HCT116 (cell line): ENCODE results near the gene PISD. TPM values are rescaled to one million over a fixed set of nuclear protein-coding genes. Genes with fewer than 3 reads are reported as not detected.

Experiments used
- ATAC-seq: fragments of 200-7000 bp; cut with Tn5 transposase; 2 replicates; pipeline ENCODE4 v1.9.1; 2020; ENCODE audit warnings: mild to moderate bottlenecking, moderate library complexity
- BruUV-seq: library from RNA; stranded (reverse); fragments of 400-500 nt; replicated peaks from 2 replicates; lab custom pipeline; 2021; lab: Mats Ljungman, UMichigan
- CTCF ChIA-PET: fragments of 300-600 bp; sonication (Branson Sonifier 250); formaldehyde crosslinking; loops from one replicate; lab custom pipeline; 2021; ENCODE audit warnings: antibody characterized with exemption; lab: Charles Lee
- POLR2A ChIA-PET: fragments of 300-600, 350-600 bp; sonication (Branson Sonifier 250); formaldehyde crosslinking; loops from one replicate; lab custom pipeline; 2021; ENCODE audit warnings: antibody characterized with exemption; lab: Charles Lee
- RAD21 ChIA-PET, 2 experiments: fragments of 300-600 bp; sonication (Branson Sonifier 250); formaldehyde crosslinking; loops; one replicate each; lab custom pipeline; 2023; ENCODE audit warnings: low total read pairs in 2 of 2; ENCODE audit not compliant: uncharacterized antibody in 2 of 2, unreplicated experiment in 2 of 2, low non-redundant PET in 1 of 2; lab: Charles Lee
- DNase-seq: peaks from one replicate; pipeline ENCODE4 v3.0.0-alpha.2; 2010; ENCODE audit warnings: low read depth, low spot score
- H2AFZ ChIP-seq: fragments of 200-600 bp; shearing (Covaris generic), sonication (generic); 2 replicates; pipeline ENCODE4 v1.6.1; 2017; ENCODE audit warnings: low read depth, mixed run types, mixed read lengths, antibody characterized with exemption, low read length; ENCODE audit not compliant: poor library complexity, severe bottlenecking
- H3K27ac ChIP-seq: 2 replicates; pipeline ENCODE4 v1.5.1; 2012; ENCODE audit warnings: low read depth, low read length
- H3K27me3 ChIP-seq: fragments of 200-600 bp; sonication (generic); 2 replicates; pipeline ENCODE4 v1.6.1; 2016; ENCODE audit warnings: mixed run types, low read length, mixed read lengths; ENCODE audit not compliant: insufficient read depth
- H3K36me3 ChIP-seq, 2 experiments: fragments of 200-500 bp in 1 of 2; fragments of 200-600 bp in 1 of 2; sonication (Bioruptor generic) in 1 of 2; sonication (generic) in 1 of 2; 2 replicates each; pipeline versions ENCODE4 v1.5.1 to v1.6.1; 2014 to 2016; ENCODE audit warnings: low read length in 2 of 2, inconsistent platforms in 1 of 2, mixed read lengths in 1 of 2, mixed run types in 1 of 2; ENCODE audit not compliant: insufficient read depth in 2 of 2, control insufficient read depth in 1 of 2
- H3K4me1 ChIP-seq, 2 experiments: fragments of 200-600 bp in 1 of 2; sonication (generic) in 1 of 2; 2 replicates each; pipeline versions ENCODE4 v1.5.1 to v1.6.1; 2012 to 2017; ENCODE audit warnings: low read length in 2 of 2, inconsistent platforms in 1 of 2, mild to moderate bottlenecking in 1 of 2, mixed read lengths in 1 of 2, mixed run types in 1 of 2, moderate library complexity in 1 of 2; ENCODE audit not compliant: insufficient read depth in 2 of 2, control insufficient read depth in 1 of 2
- H3K4me2 ChIP-seq: fragments of 200-600 bp; sonication (generic); 2 replicates; pipeline ENCODE4 v1.6.1; 2017; ENCODE audit warnings: mixed run types, low read length, mixed read lengths
- H3K4me3 ChIP-seq, 2 experiments: fragments of 200-600 bp in 1 of 2; sonication (generic) in 1 of 2; replicated peaks in 1 of 2; 2 replicates each; pipeline ENCODE4 v1.5.1; 2011 to 2016; ENCODE audit warnings: low read length in 2 of 2, control low read depth in 1 of 2, low read depth in 1 of 2, mild to moderate bottlenecking in 1 of 2, mixed read lengths in 1 of 2, mixed run types in 1 of 2
- H3K79me2 ChIP-seq: fragments of 200-600 bp; sonication (generic); 2 replicates; pipeline ENCODE4 v1.6.1; 2017; ENCODE audit warnings: mild to moderate bottlenecking, mixed run types, low read length, moderate library complexity, mixed read lengths; ENCODE audit not compliant: insufficient read depth
- H3K9ac ChIP-seq: fragments of 200-600 bp; sonication (generic); 2 replicates; pipeline ENCODE4 v1.6.1; 2016; ENCODE audit warnings: low read length, mixed read lengths
- H3K9me2 ChIP-seq: fragments of 200-600 bp; sonication (generic), shearing (Covaris generic); 2 replicates; pipeline ENCODE4 v1.6.1; 2017; ENCODE audit warnings: mixed run types, mild to moderate bottlenecking, moderate library complexity; ENCODE audit not compliant: insufficient read depth
- H3K9me3 ChIP-seq, 2 experiments: fragments of 200-500 bp in 1 of 2; fragments of 200-600 bp in 1 of 2; sonication (Bioruptor generic) in 1 of 2; sonication (generic) in 1 of 2; 2 replicates each; pipeline ENCODE4 v1.6.1; 2014 to 2017; ENCODE audit warnings: low read length in 2 of 2, mixed read lengths in 2 of 2, inconsistent platforms in 1 of 2, low read depth in 1 of 2, mild to moderate bottlenecking in 1 of 2, mixed run types in 1 of 2, moderate library complexity in 1 of 2; ENCODE audit not compliant: control insufficient read depth in 1 of 2, insufficient read depth in 1 of 2
- H4K20me1 ChIP-seq: fragments of 200-600 bp; sonication (generic), shearing (Covaris generic); 2 replicates; pipeline ENCODE4 v1.6.1; 2017; ENCODE audit warnings: mixed run types, mild to moderate bottlenecking, moderate library complexity; ENCODE audit not compliant: insufficient read depth
- ATF3 ChIP-seq: IDR thresholded peaks from 2 replicates; pipeline ENCODE4 v1.6.1; 2012
- CBX3 ChIP-seq: IDR thresholded peaks from 2 replicates; pipeline ENCODE4 v1.6.1; 2012; ENCODE audit warnings: low read depth
- CEBPB ChIP-seq: IDR thresholded peaks from 2 replicates; pipeline ENCODE4 v1.6.1; 2012; ENCODE audit warnings: low read depth
- CTCF ChIP-seq, 3 experiments: fragments of 200-600 bp in 1 of 3; sonication (generic) in 1 of 3; IDR thresholded peaks in 2 of 3; conservative IDR thresholded peaks in 1 of 3; 2 replicates each; pipeline ENCODE4 v1.5.1; 2012 to 2017; ENCODE audit warnings: low read depth in 2 of 3, low read length in 2 of 3, antibody characterized with exemption in 1 of 3, borderline replicate concordance in 1 of 3, control low read depth in 1 of 3, mild to moderate bottlenecking in 1 of 3, mixed read lengths in 1 of 3, mixed run types in 1 of 3, moderate library complexity in 1 of 3; ENCODE audit not compliant: insufficient read depth in 1 of 3
- ELF1 ChIP-seq: IDR thresholded peaks from 2 replicates; pipeline ENCODE4 v1.6.1; 2012; ENCODE audit warnings: low read depth, borderline replicate concordance
- EZH2 ChIP-seq: fragments of 200-600 bp; sonication (generic); IDR thresholded peaks from 2 replicates; pipeline ENCODE4 v1.6.1; 2017; ENCODE audit warnings: antibody characterized with exemption, mixed run types
- EZH2phosphoT487 ChIP-seq: fragments of 200-600 bp; IDR thresholded peaks from 2 replicates; pipeline ENCODE4 v1.6.1; 2018; ENCODE audit warnings: antibody characterized with exemption, borderline replicate concordance
- FOSL1 ChIP-seq: IDR thresholded peaks from 2 replicates; pipeline ENCODE4 v1.6.1; 2012; ENCODE audit warnings: low read depth
- JUND ChIP-seq: IDR thresholded peaks from 2 replicates; pipeline ENCODE4 v1.6.1; 2012
- POLR2A ChIP-seq: IDR thresholded peaks from 2 replicates; pipeline ENCODE4 v1.7.0; 2011; ENCODE audit warnings: borderline replicate concordance; ENCODE audit not compliant: insufficient read depth, insufficient read length; ENCODE audit errors: extremely low read depth
- POLR2AphosphoS5 ChIP-seq: IDR thresholded peaks from 2 replicates; pipeline ENCODE4 v1.6.1; 2011; ENCODE audit warnings: mild to moderate bottlenecking, low read depth, low read length, moderate library complexity
- RAD21 ChIP-seq: IDR thresholded peaks from 2 replicates; pipeline ENCODE4 v1.6.1; 2012; ENCODE audit warnings: low read depth, mild to moderate bottlenecking
- REST ChIP-seq: IDR thresholded peaks from 2 replicates; pipeline ENCODE4 v1.6.1; 2012; ENCODE audit warnings: low read depth
- SIN3A ChIP-seq: IDR thresholded peaks from 2 replicates; pipeline ENCODE4 v1.6.1; 2012; ENCODE audit warnings: low read depth
- SP1 ChIP-seq: IDR thresholded peaks from 2 replicates; pipeline ENCODE4 v1.6.1; 2012; ENCODE audit warnings: low read depth
- SRF ChIP-seq: IDR thresholded peaks from 2 replicates; pipeline ENCODE4 v1.6.1; 2012; ENCODE audit warnings: low read depth
- YY1 ChIP-seq: IDR thresholded peaks from 2 replicates; pipeline ENCODE4 v1.6.1; 2011; ENCODE audit warnings: low read length, low read depth, moderate library complexity, mild to moderate bottlenecking; ENCODE audit not compliant: insufficient replicate concordance; ENCODE audit errors: extremely low read depth
- ZBTB33 ChIP-seq: IDR thresholded peaks from 2 replicates; pipeline ENCODE4 v1.6.1; 2011; ENCODE audit warnings: mild to moderate bottlenecking, low read length, moderate library complexity; ENCODE audit not compliant: insufficient replicate concordance; ENCODE audit errors: extremely low read depth
- ZNF274 ChIP-seq: fragments of 200-500 bp; sonication (Bioruptor generic); IDR thresholded peaks from 2 replicates; pipeline ENCODE4 v1.6.1; 2014; ENCODE audit warnings: mild to moderate bottlenecking, low read depth, low read length, inconsistent platforms
- intact Hi-C: fragments of 100-400 bp; cut with micrococcal nuclease; formaldehyde crosslinking; loops from 2 replicates; pipeline ENCODE4 v1.10.0; 2022
- total RNA-seq: library from RNA; stranded (reverse); gene quantifications from one replicate; pipeline ENCODE4 v1.2.1, GENCODE V29; 2021; ENCODE audit not compliant: unreplicated experiment

The PISD gene
- total RNA-seq, 1 experiment from 2014 or later: 47.1 TPM

- TF ChIP-seq CTCF (IDR thresholded peaks at IDR 0.05 in 2 of 3, conservative IDR thresholded peaks at IDR 0.05 in 1 of 3; ENCODE audit: borderline replicate concordance in 1 of 3, insufficient read depth in 1 of 3, low read depth in 2 of 3, low read length in 2 of 3) (no peak), SRF (no peak), FOSL1 (no peak), ATF3 (no peak), REST (no peak), RAD21 (no peak), EZH2 (no peak), JUND (no peak), ZBTB33 (no peak), SP1 (no peak), SIN3A (no peak), POLR2A (no peak), POLR2AphosphoS5 (no peak), EZH2phosphoT487 (no peak), CBX3 (no peak), ELF1 (no peak), ZNF274 (no peak), CEBPB (no peak), YY1 (no peak)
- H3K79me2 ChIP-seq: no peaks in the 10 kb centered on the region
- no peak overlapping the region for H3K27ac ChIP-seq
- ATAC-seq (no peak), DNase-seq (no peak)
- H4K20me1 ChIP-seq: no peaks in the 10 kb centered on the region
- ChIA-PET CTCF (no interaction called here), POLR2A (no interaction called here), RAD21 (no interaction called here)
- BruUV-seq: no TSS peak
- H3K4me3 ChIP-seq: no peak overlapping the region
- no peaks in the 10 kb centered on the region for H3K9me2 ChIP-seq
- intact Hi-C loops: no loop called here
- H3K4me2 ChIP-seq: no peak overlapping the region
- H3K9me3 ChIP-seq: no peaks in the 10 kb centered on the region
- no peaks in the 10 kb centered on the region for H3K27me3 ChIP-seq
- no peak overlapping the region for H3K9ac ChIP-seq
- no peak overlapping the region for H2AFZ ChIP-seq
- no peaks in the 10 kb centered on the region for H3K4me1 ChIP-seq
- peaks cover 16 to 21% of the 10 kb centered on the region in 2 experiments for H3K36me3 ChIP-seq
These were observed 75.7 kb downstream of the PISD start for GRCh38 chr22:31586137-31586920.
